ENCODE data around the gene CRTC3.

GRCh38 chr15:90599116-90599515, 69.4 kb downstream of the CRTC3 start:
- TF ChIP-seq, protein P1, sequence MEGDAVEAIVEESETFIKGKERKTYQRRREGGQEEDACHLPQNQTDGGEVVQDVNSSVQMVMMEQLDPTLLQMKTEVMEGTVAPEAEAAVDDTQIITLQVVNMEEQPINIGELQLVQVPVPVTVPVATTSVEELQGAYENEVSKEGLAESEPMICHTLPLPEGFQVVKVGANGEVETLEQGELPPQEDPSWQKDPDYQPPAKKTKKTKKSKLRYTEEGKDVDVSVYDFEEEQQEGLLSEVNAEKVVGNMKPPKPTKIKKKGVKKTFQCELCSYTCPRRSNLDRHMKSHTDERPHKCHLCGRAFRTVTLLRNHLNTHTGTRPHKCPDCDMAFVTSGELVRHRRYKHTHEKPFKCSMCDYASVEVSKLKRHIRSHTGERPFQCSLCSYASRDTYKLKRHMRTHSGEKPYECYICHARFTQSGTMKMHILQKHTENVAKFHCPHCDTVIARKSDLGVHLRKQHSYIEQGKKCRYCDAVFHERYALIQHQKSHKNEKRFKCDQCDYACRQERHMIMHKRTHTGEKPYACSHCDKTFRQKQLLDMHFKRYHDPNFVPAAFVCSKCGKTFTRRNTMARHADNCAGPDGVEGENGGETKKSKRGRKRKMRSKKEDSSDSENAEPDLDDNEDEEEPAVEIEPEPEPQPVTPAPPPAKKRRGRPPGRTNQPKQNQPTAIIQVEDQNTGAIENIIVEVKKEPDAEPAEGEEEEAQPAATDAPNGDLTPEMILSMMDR (IDR thresholded peaks at IDR 0.05) = no peak
- TF ChIP-seq POLR2A (IDR thresholded peaks at IDR 0.05) = no peak

All from Peyer's patch (tissue), 4 donors.